Left forelimb (tissue), 1 donor: Measurements from ENCODE around the gene BPGM.

ENCODE experiments used
- DNase-seq: peaks from one replicate; pipeline ENCODE4 v3.0.0-alpha.2; 2018; ENCODE audit warnings: low spot score

BPGM gene

DNA sequence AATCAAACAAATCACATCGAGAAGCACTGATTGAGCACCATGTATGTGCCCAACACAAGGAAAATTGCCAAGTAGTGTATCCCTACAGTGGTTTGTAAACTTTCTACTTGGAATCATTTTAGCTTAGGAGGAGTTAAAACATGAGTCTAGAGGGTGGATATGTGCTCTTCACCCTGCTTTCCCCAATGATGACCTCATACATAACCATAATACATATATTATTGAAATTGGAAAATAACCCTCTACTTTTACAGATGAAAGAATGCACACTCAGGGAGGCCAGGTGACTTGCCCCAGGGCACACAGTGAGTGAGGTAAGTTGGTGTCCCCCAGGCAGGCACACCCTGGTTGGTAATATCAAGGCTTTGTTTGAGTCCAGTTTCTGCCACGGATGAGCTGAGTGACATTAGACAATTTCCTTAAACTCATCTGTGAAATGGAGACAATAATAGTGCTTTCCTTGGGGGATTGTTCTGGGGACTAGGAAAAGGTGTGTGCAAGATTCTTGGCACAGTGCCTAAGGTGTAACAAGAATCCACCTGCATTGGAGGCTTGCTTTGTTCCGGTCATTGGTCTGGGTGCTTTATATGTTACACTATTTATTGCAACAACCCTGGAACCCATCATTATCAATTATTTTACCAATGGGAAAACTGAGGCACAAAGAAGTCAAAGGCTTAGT lies 50.7 kb downstream of the BPGM start:
- no peak for DNase-seq

DNA sequence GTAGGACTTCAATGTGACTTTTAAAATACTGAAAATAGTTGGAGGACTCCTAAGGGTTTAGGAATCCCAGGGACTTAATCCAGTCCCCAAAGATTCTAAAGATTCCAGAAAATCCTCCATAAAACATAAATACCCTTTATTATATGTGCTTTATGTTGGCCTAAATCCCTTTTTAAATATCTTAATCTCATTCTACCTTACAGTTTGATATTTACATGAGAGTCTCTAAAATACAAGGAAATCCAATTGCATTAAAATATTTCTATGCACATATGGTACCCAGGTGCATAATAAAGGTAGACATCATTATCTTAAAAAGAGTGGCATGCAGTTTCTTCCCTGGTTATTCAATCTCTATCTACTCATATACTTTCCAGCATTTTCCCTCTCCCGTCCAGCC lies 51.8 kb downstream of the BPGM start:
- DNase-seq, result no peak

DNA sequence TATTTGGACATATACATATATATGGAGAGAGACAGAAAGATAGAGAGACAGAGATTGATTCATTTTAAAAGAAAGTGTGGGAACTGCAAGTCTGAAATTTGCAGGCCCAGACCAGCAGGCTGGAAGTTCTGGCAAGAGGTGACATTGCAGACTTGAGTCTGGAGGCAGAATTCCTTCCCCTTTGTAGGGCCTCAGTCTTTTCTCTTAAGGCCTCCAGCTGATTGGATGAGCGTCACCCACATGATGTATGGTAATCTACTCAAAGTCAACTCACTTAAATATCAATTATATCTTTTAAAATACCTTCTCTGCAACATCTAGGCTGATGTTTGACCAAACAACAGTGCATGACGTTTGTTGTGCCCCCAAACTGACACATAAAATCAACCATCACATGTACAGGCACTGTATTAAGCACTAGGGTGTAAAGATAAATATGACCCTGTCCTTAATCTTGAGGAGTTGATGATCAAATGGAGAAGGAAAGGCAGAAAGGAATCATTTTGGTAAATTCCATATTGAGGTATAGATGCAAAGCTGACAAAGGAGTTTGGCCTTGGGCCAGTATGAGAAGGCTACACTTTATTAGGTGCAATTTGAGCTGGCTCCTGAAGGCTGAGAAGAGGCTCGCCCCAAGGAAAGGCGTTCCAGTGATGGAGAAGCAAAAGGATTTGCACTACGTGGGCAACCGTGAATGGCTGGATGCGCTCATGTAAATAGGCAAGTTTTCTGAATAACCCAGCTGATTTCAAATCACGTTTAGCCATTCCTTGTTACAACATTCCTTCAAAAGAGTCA lies 52.6 kb downstream of the BPGM start:
- DNase-seq, result no peak

DNA sequence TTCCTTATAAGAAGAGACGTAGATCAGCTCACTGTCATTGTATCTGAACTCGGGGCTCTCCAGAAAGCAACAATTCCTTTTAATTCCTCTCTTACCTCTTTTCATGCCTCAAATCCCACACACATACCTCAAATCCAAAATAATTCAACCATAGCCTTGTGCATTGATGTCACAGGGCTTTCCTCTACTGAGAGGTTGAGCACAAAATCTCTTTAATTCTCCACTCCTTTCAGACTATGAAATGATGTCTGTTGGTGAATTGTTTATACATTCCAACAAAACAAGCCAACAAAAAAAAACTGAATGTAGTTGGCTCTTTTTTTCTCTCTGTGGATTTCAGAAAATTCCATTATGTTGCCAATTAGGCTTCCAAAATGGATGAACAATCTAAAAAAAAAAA lies 53.2 kb downstream of the BPGM start:
- DNase-seq, result no peak

DNA sequence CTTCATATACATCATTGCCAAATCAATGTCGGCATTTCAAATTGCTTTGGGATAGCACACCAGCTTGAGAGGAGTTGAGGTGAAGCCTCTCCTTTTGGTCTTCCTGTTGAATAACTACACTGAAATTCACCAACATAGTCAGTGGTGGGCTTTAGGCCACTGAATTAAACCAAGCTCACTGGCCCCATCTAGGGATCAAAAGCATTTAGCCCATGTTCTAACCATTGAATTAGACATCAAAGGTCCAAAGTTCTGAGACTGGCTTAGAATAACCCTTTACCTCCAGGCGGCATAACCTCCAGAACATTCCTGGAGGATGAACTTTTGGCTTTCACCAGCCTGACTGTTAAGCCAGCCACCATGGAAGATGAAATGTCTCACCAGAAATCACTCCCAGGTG lies 54.6 kb downstream of the BPGM start:
- no peak for DNase-seq

DNA sequence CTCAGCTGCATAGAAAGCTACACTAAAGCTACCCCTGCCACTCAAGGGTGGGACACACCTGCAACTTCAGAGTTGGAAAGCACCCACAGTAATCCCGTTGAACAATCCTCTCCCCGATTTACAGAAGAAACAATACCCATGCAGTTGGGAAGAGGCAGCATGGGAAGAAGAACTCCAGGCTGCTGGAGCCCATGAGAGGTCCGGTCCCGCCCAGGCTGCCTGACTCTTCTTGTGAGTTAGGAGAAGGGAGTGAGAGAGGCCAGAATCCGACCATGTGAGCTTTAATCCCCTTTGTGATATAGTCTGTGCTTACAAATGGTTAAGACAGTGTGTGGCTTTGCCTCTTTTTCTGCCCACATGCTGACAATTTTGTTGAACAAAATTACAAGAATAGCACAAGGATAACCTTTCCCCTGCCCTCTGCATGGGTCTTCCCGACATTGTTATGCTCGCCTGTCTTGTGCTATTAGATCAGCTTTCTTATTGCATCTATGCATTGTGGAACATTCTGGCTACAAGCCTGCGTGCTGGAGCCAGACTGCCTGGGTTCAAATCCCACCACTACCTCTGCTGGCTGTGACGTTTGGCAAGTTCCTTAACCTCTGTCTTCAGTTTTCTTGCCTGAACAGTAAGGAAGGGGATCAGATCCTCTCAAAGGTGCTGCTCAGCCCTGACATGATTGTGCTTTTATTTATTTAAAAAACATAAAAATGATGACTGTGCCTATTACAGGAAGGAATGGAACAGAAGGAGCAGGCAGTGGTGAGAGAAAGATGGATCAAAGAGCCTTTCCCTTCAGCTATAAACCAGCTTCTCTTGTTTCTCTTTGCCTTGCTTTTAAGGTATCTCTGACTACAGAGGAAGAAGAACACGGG lies 56.0 kb downstream of the BPGM start:
- no peak for DNase-seq

DNA sequence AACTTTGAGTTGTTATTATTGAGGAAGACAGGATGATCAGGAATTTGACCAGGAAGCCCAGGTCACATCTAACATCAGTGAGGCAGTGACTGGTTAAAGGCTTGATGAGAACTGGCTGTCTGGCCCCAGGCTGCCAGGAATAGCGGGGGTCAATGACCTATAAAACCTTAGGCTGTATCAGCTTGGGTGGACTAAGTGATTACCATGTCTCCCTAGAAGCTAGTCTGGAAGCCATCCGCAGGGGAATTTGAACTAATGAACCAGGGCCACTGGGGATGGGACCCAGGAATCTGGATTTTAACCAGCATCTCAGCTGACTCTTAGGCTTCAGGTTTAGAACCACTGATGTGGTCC lies 56.6 kb downstream of the BPGM start:
- DNase-seq, result no peak

DNA sequence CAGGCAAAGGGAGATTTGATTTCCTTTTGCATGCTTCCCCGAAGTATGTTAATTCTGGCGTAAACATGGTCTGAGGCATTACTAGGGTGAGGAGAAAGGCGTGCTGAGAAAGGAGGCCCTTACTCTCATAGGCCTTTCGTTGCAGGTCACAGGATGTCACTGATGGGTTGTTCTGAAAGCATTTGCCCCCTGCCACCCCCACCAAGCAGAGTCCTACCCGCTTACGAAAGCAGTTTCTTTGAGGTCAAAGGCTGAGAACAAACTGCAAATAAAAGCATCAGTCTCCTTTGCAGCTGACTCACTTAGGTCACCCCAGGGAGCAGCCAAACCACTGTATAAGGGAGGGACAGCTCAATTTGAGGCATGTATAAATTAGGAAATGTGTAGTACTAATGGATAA lies 57.1 kb downstream of the BPGM start:
- DNase-seq, result no peak

DNA sequence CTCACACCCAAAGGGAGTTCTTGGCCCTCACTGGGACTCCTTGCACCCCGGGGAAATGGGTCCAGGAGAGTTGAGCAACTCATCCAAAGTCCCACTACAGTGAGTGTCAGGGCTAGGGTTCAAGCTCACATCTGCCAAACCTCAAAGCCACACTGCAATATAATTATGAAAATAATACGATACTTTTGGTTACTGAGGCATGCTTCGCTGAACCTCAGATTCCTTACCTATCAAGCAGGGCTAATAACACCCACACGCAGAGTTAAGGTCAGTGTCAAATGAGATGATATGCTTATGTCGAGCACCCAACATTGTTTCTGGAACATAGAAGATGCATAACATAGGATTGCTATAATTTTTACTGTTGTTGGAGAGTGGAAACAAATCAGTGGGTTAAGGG lies 58.2 kb downstream of the BPGM start:
- DNase-seq, result no peak

DNA sequence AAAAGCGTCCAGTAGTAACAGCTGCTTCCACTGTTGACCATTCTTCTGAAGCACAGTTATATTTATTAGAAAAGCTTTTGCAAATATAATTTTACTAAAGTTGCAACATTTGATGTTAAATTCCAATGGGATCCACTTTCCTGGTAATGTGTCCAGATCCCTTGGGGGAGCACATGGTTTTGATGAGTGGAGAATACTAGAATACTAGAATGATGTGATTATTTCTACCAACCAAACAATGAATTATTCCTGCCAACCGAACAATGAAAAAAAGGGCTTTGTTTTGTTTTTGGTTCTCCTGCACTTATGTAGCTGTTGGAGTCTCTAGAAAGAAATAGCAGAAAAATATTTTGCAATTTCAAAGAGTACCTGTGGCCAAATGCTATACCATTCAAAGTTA lies 59.1 kb downstream of the BPGM start:
- no peak for DNase-seq

DNA sequence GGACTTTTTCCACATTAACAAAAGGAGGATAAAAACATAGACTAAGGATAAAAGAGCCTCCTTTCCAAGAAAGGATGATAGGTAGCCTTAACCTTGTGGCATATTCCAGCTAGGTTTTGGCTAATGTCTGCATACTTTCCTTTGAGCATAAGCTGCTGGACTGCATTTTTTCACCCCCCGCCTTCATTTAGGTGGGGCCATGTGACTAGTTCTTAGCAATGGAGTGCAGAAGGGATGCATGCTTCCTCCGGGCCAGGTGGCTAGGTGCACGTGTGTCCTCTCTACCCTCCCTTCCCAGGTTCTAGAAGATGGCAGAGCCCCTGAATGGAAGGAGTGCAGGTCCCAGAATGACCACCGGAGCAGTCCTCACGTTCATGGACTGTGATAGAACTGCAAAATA lies 59.8 kb downstream of the BPGM start:
- no peak for DNase-seq

DNA sequence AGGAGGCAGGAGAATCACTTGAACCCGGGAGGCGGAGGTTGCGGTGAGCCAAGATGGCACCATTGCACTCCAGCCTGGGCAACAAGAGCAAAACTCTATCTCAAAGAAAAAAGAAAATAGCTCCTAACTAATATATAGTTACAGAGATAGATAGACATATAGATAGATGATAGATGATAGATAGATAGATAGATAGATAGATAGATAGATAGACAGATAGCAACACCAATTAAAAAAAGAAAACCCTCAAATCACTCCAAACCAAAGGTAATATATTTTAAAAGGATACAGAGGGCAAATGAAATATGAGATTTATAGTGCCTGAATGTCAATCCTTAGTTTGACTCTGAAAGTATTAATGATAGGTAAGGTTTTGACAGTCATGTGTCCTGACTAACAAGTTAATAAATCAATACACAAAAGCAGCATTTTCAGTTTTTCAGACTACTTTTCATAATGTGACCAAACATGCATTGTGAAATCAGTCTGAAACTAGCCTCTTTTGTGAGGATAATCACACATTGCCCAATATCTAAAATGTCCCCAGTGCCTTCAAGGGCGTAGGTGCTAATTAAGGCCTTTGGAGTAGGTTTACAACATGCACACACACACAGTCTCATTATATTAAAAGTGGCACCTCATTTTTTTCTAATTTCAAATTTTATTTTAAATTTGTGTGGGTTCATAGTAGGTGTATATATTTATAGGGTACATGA lies 61.2 kb downstream of the BPGM start:
- DNase-seq, result no peak

DNA sequence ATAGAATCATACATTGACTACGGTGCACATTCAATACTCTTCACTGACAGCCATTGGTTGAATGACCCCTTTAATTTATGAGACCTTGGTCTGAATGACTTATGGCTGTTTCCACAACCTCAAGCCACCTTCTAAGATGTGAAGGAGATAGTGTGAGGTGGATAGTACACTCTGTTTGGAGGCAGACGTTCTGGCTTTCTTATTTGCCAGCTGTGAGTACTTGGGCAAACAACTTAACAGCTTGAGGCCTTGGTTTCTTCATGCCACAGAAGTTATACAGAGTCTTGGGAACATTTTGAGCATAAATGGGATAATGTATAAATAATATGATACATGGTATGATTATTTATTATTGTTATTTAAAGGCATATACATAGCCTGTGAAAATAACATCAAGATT lies 62.0 kb downstream of the BPGM start:
- DNase-seq, result no peak

DNA sequence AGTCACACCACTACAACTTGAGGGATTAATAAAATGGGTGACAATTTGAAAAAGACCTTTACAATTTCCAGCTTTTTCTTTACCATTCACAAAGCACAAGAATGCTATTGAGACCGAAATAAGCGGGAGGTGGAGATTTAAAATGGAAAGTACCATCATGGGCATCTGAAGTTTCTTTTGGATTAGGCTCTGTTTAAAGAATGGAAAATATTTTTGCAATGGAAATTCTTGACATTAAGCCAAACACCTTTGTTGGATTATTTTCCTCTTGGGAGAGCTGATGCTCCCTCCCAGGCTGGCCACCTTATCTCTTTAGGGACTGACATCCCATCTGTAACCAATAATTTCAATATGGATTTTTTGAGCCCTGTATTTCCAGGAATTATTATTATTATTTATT lies 62.5 kb downstream of the BPGM start:
- DNase-seq, result no peak

DNA sequence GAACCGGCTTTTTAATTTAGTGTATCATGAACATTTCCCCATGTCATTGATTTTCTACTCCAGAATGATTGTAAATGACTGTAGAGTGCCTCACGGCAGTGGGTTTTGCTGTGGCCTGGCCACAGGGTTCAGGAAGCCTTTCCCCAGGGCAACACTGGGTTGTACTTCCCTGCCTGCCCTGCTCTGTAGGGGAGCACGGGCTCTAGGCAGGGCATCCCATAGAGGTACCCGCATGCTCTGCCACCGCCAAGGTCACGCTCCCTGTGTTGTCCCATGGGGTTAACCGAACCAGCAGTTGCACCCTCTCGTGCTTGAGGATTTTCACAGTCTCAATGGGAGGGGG lies 63.8 kb downstream of the BPGM start:
- no peak for DNase-seq

DNA sequence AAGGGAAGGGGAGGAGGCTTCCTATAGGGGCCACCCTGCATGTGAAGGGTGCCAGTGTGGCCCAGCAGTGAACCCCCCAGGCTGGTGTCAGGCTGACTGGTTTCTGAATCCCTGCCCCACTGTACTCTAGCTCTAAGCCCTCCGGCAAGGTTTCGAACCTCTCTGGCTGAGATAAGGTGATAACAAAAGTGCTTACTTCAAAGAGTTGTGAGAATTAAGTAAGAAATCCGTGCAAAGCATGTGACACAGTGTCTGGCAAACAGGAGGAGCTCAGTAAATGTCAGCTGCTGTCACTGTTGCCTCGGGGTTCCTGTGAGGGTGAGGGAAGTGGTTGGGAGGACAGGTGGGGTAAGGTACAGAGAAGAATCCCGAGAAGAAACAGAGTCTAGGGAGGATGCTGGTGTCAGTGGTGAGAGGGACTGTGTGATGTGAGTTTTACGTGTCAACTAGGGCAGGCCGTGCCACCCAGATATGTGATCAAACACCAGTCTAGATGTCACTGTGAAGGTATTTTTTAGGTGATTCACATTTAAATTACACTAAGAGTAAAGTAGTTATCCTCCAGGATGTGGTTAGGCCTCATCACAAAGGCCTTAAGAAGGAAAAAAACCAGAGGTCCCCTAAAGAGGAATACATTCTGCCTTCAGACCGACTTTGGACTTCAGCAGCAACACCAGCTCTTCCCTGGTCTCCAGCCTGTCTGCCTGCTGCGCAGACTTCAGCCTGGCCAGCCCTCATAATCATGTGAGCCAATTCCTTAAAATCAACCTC lies 64.4 kb downstream of the BPGM start:
- DNase-seq, result no peak

DNA sequence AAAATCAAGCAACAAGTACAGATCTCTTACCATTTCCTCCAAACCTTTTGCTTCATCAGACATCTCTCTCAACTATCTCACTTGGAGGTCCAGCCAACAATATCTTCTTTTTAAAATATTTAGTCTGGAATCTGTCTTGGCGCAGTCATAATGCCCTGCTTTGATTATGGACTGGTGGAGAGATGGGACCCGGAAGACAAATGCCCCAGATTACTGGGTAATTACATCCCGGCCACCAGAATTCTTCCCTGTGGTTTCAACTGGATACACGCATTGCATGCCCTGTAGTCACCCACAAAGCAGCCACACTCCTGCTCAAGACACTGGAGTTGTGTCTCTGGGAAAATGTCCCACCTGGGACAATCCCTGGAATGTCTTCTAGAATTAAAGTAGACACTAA lies 65.5 kb downstream of the BPGM start:
- no peak for DNase-seq

DNA sequence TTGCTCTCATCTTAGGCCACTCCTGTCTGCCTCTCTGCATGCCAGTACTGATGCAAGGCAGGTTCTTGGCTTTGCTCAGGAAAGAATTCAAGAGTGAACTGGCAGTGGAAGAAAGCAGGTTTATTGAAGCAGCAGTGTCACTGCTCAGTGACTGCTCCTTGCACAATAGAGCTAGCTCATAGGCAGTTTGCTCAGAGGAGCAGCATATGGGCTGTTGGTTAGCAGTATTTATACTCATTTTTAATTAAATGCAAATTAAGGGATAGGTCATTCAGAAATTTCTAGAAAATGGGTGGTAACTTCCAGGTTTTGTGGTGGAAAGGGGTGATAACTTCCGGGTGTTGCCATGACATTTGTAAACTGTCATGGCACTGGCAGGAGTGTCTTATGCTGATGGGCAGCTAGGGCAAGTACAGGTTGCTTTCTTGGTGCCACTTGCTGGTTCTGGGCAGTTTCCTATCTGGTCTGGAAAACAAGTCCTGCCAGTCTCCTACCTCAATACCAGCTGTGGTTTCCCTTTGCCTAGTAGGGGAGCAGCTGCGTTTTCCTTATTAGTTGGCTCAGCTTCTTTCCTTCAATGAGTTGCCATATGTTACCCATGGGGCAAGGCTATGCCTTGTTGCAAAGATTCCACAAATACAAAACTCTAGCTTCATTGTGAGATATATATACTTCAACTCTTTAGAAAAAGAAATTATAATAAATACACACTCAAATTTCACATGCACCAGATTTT lies 68.0 kb downstream of the BPGM start:
- DNase-seq, result no peak

DNA sequence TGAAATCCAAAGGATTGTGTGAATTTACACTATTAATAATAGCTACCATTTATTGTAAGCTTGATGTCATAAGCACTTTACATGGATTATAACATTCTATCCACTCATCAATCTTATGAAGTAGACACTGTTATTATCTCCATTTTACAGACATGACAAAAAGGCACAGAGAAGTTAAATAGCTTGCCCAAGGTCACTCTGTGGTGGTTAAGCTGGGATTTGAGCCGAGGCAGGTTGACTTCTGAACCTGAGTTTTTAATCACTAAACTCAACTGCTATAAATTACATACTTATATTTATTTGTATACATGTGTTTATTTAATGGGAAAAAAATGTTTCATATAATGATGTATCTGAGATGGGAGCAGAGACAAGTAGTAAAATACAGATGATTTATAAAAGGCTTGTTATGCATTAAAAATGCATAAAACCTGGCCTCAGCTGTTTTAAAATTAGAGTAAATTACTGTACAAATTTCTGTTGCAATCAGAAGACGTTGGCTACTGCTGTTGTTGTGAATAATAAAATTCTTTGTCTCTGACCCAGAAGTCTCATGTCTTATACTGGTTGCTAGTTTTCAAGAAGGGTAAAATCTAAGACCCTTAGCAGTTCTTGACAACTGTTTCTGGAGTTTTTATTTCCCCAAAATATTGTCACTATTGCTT lies 71.7 kb downstream of the BPGM start:
- no peak for DNase-seq
